HCT116 (cell line): ENCODE data around the gene FPR2. TPM values are rescaled to one million over a fixed set of nuclear protein-coding genes. Genes with fewer than 3 reads are reported as not detected.

Experiments used
- ATAC-seq: fragments of 200-7000 bp; cut with Tn5 transposase; 2 replicates; pipeline ENCODE4 v1.9.1; 2020; ENCODE audit warnings: mild to moderate bottlenecking, moderate library complexity
- BruUV-seq: library from RNA; stranded (reverse); fragments of 400-500 nt; replicated peaks from 2 replicates; lab custom pipeline; 2021; lab: Mats Ljungman, UMichigan
- CTCF ChIA-PET: fragments of 300-600 bp; sonication (Branson Sonifier 250); formaldehyde crosslinking; loops from one replicate; lab custom pipeline; 2021; ENCODE audit warnings: antibody characterized with exemption; lab: Charles Lee
- POLR2A ChIA-PET: fragments of 300-600, 350-600 bp; sonication (Branson Sonifier 250); formaldehyde crosslinking; loops from one replicate; lab custom pipeline; 2021; ENCODE audit warnings: antibody characterized with exemption; lab: Charles Lee
- RAD21 ChIA-PET, 2 experiments: fragments of 300-600 bp; sonication (Branson Sonifier 250); formaldehyde crosslinking; loops; one replicate each; lab custom pipeline; 2023; ENCODE audit warnings: low total read pairs in 2 of 2; ENCODE audit not compliant: uncharacterized antibody in 2 of 2, unreplicated experiment in 2 of 2, low non-redundant PET in 1 of 2; lab: Charles Lee
- DNase-seq: peaks from one replicate; pipeline ENCODE4 v3.0.0-alpha.2; 2010; ENCODE audit warnings: low read depth, low spot score
- H2AFZ ChIP-seq: fragments of 200-600 bp; shearing (Covaris generic), sonication (generic); 2 replicates; pipeline ENCODE4 v1.6.1; 2017; ENCODE audit warnings: low read depth, mixed run types, mixed read lengths, antibody characterized with exemption, low read length; ENCODE audit not compliant: poor library complexity, severe bottlenecking
- H3K27ac ChIP-seq: 2 replicates; pipeline ENCODE4 v1.5.1; 2012; ENCODE audit warnings: low read depth, low read length
- H3K27me3 ChIP-seq: fragments of 200-600 bp; sonication (generic); 2 replicates; pipeline ENCODE4 v1.6.1; 2016; ENCODE audit warnings: mixed run types, low read length, mixed read lengths; ENCODE audit not compliant: insufficient read depth
- H3K36me3 ChIP-seq, 2 experiments: fragments of 200-500 bp in 1 of 2; fragments of 200-600 bp in 1 of 2; sonication (Bioruptor generic) in 1 of 2; sonication (generic) in 1 of 2; 2 replicates each; pipeline versions ENCODE4 v1.5.1 to v1.6.1; 2014 to 2016; ENCODE audit warnings: low read length in 2 of 2, inconsistent platforms in 1 of 2, mixed read lengths in 1 of 2, mixed run types in 1 of 2; ENCODE audit not compliant: insufficient read depth in 2 of 2, control insufficient read depth in 1 of 2
- H3K4me1 ChIP-seq, 2 experiments: fragments of 200-600 bp in 1 of 2; sonication (generic) in 1 of 2; 2 replicates each; pipeline versions ENCODE4 v1.5.1 to v1.6.1; 2012 to 2017; ENCODE audit warnings: low read length in 2 of 2, inconsistent platforms in 1 of 2, mild to moderate bottlenecking in 1 of 2, mixed read lengths in 1 of 2, mixed run types in 1 of 2, moderate library complexity in 1 of 2; ENCODE audit not compliant: insufficient read depth in 2 of 2, control insufficient read depth in 1 of 2
- H3K4me2 ChIP-seq: fragments of 200-600 bp; sonication (generic); 2 replicates; pipeline ENCODE4 v1.6.1; 2017; ENCODE audit warnings: mixed run types, low read length, mixed read lengths
- H3K4me3 ChIP-seq, 2 experiments: fragments of 200-600 bp in 1 of 2; sonication (generic) in 1 of 2; replicated peaks in 1 of 2; 2 replicates each; pipeline ENCODE4 v1.5.1; 2011 to 2016; ENCODE audit warnings: low read length in 2 of 2, control low read depth in 1 of 2, low read depth in 1 of 2, mild to moderate bottlenecking in 1 of 2, mixed read lengths in 1 of 2, mixed run types in 1 of 2
- H3K79me2 ChIP-seq: fragments of 200-600 bp; sonication (generic); 2 replicates; pipeline ENCODE4 v1.6.1; 2017; ENCODE audit warnings: mild to moderate bottlenecking, mixed run types, low read length, moderate library complexity, mixed read lengths; ENCODE audit not compliant: insufficient read depth
- H3K9ac ChIP-seq: fragments of 200-600 bp; sonication (generic); 2 replicates; pipeline ENCODE4 v1.6.1; 2016; ENCODE audit warnings: low read length, mixed read lengths
- H3K9me2 ChIP-seq: fragments of 200-600 bp; sonication (generic), shearing (Covaris generic); 2 replicates; pipeline ENCODE4 v1.6.1; 2017; ENCODE audit warnings: mixed run types, mild to moderate bottlenecking, moderate library complexity; ENCODE audit not compliant: insufficient read depth
- H3K9me3 ChIP-seq, 2 experiments: fragments of 200-500 bp in 1 of 2; fragments of 200-600 bp in 1 of 2; sonication (Bioruptor generic) in 1 of 2; sonication (generic) in 1 of 2; 2 replicates each; pipeline ENCODE4 v1.6.1; 2014 to 2017; ENCODE audit warnings: low read length in 2 of 2, mixed read lengths in 2 of 2, inconsistent platforms in 1 of 2, low read depth in 1 of 2, mild to moderate bottlenecking in 1 of 2, mixed run types in 1 of 2, moderate library complexity in 1 of 2; ENCODE audit not compliant: control insufficient read depth in 1 of 2, insufficient read depth in 1 of 2
- H4K20me1 ChIP-seq: fragments of 200-600 bp; sonication (generic), shearing (Covaris generic); 2 replicates; pipeline ENCODE4 v1.6.1; 2017; ENCODE audit warnings: mixed run types, mild to moderate bottlenecking, moderate library complexity; ENCODE audit not compliant: insufficient read depth
- CBX3 ChIP-seq: IDR thresholded peaks from 2 replicates; pipeline ENCODE4 v1.6.1; 2012; ENCODE audit warnings: low read depth
- EGR1 ChIP-seq: IDR thresholded peaks from 2 replicates; pipeline ENCODE4 v1.6.1; 2012; ENCODE audit warnings: low read depth
- ELF1 ChIP-seq: IDR thresholded peaks from 2 replicates; pipeline ENCODE4 v1.6.1; 2012; ENCODE audit warnings: low read depth, borderline replicate concordance
- EZH2 ChIP-seq: fragments of 200-600 bp; sonication (generic); IDR thresholded peaks from 2 replicates; pipeline ENCODE4 v1.6.1; 2017; ENCODE audit warnings: antibody characterized with exemption, mixed run types
- EZH2phosphoT487 ChIP-seq: fragments of 200-600 bp; IDR thresholded peaks from 2 replicates; pipeline ENCODE4 v1.6.1; 2018; ENCODE audit warnings: antibody characterized with exemption, borderline replicate concordance
- FOSL1 ChIP-seq: IDR thresholded peaks from 2 replicates; pipeline ENCODE4 v1.6.1; 2012; ENCODE audit warnings: low read depth
- JUND ChIP-seq: IDR thresholded peaks from 2 replicates; pipeline ENCODE4 v1.6.1; 2012
- MAX ChIP-seq: IDR thresholded peaks from 2 replicates; pipeline ENCODE4 v1.6.1; 2012
- POLR2A ChIP-seq: IDR thresholded peaks from 2 replicates; pipeline ENCODE4 v1.7.0; 2011; ENCODE audit warnings: borderline replicate concordance; ENCODE audit not compliant: insufficient read depth, insufficient read length; ENCODE audit errors: extremely low read depth
- POLR2AphosphoS5 ChIP-seq: IDR thresholded peaks from 2 replicates; pipeline ENCODE4 v1.6.1; 2011; ENCODE audit warnings: mild to moderate bottlenecking, low read depth, low read length, moderate library complexity
- RAD21 ChIP-seq: IDR thresholded peaks from 2 replicates; pipeline ENCODE4 v1.6.1; 2012; ENCODE audit warnings: low read depth, mild to moderate bottlenecking
- SIN3A ChIP-seq: IDR thresholded peaks from 2 replicates; pipeline ENCODE4 v1.6.1; 2012; ENCODE audit warnings: low read depth
- SP1 ChIP-seq: IDR thresholded peaks from 2 replicates; pipeline ENCODE4 v1.6.1; 2012; ENCODE audit warnings: low read depth
- SRF ChIP-seq: IDR thresholded peaks from 2 replicates; pipeline ENCODE4 v1.6.1; 2012; ENCODE audit warnings: low read depth
- TCF7L2 ChIP-seq: IDR thresholded peaks from 2 replicates; pipeline ENCODE4 v1.7.0; 2011; ENCODE audit warnings: borderline replicate concordance, inconsistent platforms; ENCODE audit not compliant: insufficient read depth, insufficient read length; ENCODE audit errors: extremely low read depth
- YY1 ChIP-seq: IDR thresholded peaks from 2 replicates; pipeline ENCODE4 v1.6.1; 2011; ENCODE audit warnings: low read length, low read depth, moderate library complexity, mild to moderate bottlenecking; ENCODE audit not compliant: insufficient replicate concordance; ENCODE audit errors: extremely low read depth
- ZBTB33 ChIP-seq: IDR thresholded peaks from 2 replicates; pipeline ENCODE4 v1.6.1; 2011; ENCODE audit warnings: mild to moderate bottlenecking, low read length, moderate library complexity; ENCODE audit not compliant: insufficient replicate concordance; ENCODE audit errors: extremely low read depth
- ZFX ChIP-seq: fragments of 450-650 bp; IDR thresholded peaks from 2 replicates; pipeline ENCODE4 v1.6.1; 2017
- ZNF274 ChIP-seq: fragments of 200-500 bp; sonication (Bioruptor generic); IDR thresholded peaks from 2 replicates; pipeline ENCODE4 v1.6.1; 2014; ENCODE audit warnings: mild to moderate bottlenecking, low read depth, low read length, inconsistent platforms
- intact Hi-C: fragments of 100-400 bp; cut with micrococcal nuclease; formaldehyde crosslinking; loops from 2 replicates; pipeline ENCODE4 v1.10.0; 2022
- total RNA-seq: library from RNA; stranded (reverse); gene quantifications from one replicate; pipeline ENCODE4 v1.2.1, GENCODE V29; 2021; ENCODE audit not compliant: unreplicated experiment
- TF ChIP-seq, protein P1 (sequence below): IDR thresholded peaks from 2 replicates; pipeline ENCODE4 v1.6.1; 2012

Gene FPR2
- total RNA-seq, 1 experiment from 2014 or later = not detected

DNA sequence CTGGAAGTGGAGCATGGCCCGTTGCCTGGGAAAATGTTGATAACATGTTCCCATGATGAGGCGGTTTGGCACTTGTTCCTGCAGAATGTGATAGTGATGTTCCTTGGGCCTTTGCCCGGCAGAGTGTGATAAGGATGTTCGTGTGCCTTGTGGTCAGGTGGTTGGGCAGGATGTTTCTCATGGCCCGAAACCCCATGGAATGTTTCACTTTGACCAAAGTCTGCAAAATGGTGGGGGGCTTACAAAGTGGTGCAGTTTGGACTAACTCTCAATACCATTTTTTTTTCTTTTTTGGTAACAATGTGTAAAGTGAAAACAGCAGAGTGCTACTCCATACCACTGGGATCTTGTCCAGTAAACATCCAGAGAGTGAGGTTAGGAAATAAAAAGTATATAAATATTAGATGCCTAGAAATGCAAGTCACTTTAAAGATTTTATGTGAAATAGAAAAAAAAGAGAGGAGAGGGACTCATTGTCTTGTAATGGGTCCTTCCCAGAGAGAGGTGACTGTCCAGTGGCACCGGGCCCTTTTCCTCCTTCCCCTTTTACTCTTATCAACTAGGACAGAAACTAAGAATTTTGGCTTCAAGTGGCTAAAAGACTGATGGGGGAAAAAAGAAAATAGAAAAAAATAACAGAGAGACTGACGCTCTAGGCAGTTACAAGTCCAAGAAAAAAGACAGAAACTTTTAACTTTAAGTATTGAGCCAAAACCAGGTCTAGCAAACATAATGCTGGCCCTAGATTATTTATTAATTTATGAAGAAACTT is 39.7 kb downstream of the FPR2 start:
- H3K79me2 ChIP-seq = no peaks in the 10 kb centered on the region
- ATAC-seq (no peak), DNase-seq (no peak)
- no peaks in the 10 kb centered on the region for H3K27me3 ChIP-seq
- H3K9me2 ChIP-seq = no peaks in the 10 kb centered on the region
- ChIA-PET POLR2A (no interaction called here), RAD21 (no interaction called here), CTCF (no interaction called here)
- H3K4me3 ChIP-seq = no peak overlapping the region
- H2AFZ ChIP-seq = no peak overlapping the region
- H4K20me1 ChIP-seq = no peaks in the 10 kb centered on the region
- no peak overlapping the region for H3K4me2 ChIP-seq
- peaks cover 0 to 7% of the 10 kb centered on the region in 2 experiments; a peak in 1 of 4 replicates for H3K4me1 ChIP-seq
- intact Hi-C loops = no loop called here
- TF ChIP-seq CBX3 (no peak), RAD21 (no peak), TCF7L2 (no peak), SIN3A (no peak), MAX (no peak), SRF (no peak), EZH2 (no peak), ZBTB33 (no peak), POLR2AphosphoS5 (no peak), SP1 (no peak), YY1 (no peak), POLR2A (no peak), JUND (no peak), EGR1 (no peak), FOSL1 (no peak), ZFX (no peak), EZH2phosphoT487 (no peak), ELF1 (no peak), ZNF274 (no peak)
- TF ChIP-seq, protein P1, sequence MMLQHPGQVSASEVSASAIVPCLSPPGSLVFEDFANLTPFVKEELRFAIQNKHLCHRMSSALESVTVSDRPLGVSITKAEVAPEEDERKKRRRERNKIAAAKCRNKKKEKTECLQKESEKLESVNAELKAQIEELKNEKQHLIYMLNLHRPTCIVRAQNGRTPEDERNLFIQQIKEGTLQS = no peak
- no peaks in the 10 kb centered on the region; a peak in 2 of 4 replicates for H3K9me3 ChIP-seq
- no peak overlapping the region for H3K27ac ChIP-seq
- H3K9ac ChIP-seq = no peak overlapping the region
- no TSS peak for BruUV-seq
- no peaks in the 10 kb centered on the region for H3K36me3 ChIP-seq
